ENCODE measurements around the gene PRKN. TPM values are rescaled to one million over a fixed set of nuclear protein-coding genes. Genes with fewer than 3 reads are reported as not detected.

PRKN gene
- total and polyA plus RNA-seq, 9 of the 15 experiments (the other 6 are each of a cell fraction or from before 2014, with no cell fraction given): 0.03 to 0.96 (median 0.15) TPM; not detected in 2

DNA sequence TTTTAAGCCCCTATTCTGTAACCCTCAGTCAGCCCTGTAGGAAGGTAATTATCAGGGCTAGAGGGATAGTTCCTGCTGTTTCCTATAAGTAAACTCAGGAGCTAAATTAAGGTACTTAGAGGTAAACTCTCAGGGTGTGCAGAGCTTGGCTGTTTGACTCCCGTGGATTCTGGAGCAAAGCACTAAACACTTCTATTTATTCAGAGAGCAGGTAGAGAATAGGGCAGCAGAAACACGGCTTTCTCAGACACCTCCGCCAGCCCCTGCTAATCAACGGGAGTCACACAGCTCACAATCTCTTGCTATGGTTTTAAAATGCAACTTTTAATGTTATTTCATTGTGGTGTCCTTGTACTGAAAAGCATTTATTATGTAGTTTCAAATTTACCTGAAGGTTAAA lies 21.8 kb downstream of the PRKN start:
- intact Hi-C loops (cut with micrococcal nuclease): no loop called here
- no peak for FAIRE-seq

More for the DNA sequence above, 21.8 kb downstream of the PRKN start:
- H3K9me1 ChIP-seq (ENCODE audit: control insufficient read depth, insufficient read depth, low read length): no peaks in the 10 kb centered on the region
- H2AFZ ChIP-seq (ENCODE audit: low read depth, low read length): no peak overlapping the region
- no peaks in the 10 kb centered on the region for H3K9me3 ChIP-seq (replicated peaks; ENCODE audit: control insufficient read depth, insufficient read depth, low read depth, low read length)
- no peaks in the 10 kb centered on the region for H4K20me1 ChIP-seq (replicated peaks; ENCODE audit: control insufficient read depth, insufficient read depth, low read length)
- TF ChIP-seq CCAR2 (IDR thresholded peaks at IDR 0.05; ENCODE audit: low read depth, low read length): no peak
- TF ChIP-seq NCOA2 (IDR thresholded peaks at IDR 0.05; ENCODE audit: partially characterized antibody in 2 of 2): no peak
- no peak for TF ChIP-seq NFIC (IDR thresholded peaks at IDR 0.05)
- TF ChIP-seq, protein P1, sequence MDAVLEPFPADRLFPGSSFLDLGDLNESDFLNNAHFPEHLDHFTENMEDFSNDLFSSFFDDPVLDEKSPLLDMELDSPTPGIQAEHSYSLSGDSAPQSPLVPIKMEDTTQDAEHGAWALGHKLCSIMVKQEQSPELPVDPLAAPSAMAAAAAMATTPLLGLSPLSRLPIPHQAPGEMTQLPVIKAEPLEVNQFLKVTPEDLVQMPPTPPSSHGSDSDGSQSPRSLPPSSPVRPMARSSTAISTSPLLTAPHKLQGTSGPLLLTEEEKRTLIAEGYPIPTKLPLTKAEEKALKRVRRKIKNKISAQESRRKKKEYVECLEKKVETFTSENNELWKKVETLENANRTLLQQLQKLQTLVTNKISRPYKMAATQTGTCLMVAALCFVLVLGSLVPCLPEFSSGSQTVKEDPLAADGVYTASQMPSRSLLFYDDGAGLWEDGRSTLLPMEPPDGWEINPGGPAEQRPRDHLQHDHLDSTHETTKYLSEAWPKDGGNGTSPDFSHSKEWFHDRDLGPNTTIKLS (IDR thresholded peaks at IDR 0.05; ENCODE audit: borderline replicate concordance, low read depth): no peak
- TF ChIP-seq, protein P2, sequence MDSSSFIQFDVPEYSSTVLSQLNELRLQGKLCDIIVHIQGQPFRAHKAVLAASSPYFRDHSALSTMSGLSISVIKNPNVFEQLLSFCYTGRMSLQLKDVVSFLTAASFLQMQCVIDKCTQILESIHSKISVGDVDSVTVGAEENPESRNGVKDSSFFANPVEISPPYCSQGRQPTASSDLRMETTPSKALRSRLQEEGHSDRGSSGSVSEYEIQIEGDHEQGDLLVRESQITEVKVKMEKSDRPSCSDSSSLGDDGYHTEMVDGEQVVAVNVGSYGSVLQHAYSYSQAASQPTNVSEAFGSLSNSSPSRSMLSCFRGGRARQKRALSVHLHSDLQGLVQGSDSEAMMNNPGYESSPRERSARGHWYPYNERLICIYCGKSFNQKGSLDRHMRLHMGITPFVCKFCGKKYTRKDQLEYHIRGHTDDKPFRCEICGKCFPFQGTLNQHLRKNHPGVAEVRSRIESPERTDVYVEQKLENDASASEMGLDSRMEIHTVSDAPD (CRISPR knock-in tag; IDR thresholded peaks at IDR 0.05): no peak
- TF ChIP-seq PURB (CRISPR knock-in tag; IDR thresholded peaks at IDR 0.05; ENCODE audit: low read depth): no peak
- no peak for TF ChIP-seq MTA2 (IDR thresholded peaks at IDR 0.05; ENCODE audit: low read depth)
- TF ChIP-seq, protein P3, sequence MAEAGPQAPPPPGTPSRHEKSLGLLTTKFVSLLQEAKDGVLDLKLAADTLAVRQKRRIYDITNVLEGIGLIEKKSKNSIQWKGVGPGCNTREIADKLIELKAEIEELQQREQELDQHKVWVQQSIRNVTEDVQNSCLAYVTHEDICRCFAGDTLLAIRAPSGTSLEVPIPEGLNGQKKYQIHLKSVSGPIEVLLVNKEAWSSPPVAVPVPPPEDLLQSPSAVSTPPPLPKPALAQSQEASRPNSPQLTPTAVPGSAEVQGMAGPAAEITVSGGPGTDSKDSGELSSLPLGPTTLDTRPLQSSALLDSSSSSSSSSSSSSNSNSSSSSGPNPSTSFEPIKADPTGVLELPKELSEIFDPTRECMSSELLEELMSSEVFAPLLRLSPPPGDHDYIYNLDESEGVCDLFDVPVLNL (CRISPR knock-in tag; IDR thresholded peaks at IDR 0.05; ENCODE audit: low read depth): no peak
- TF ChIP-seq, protein P4, sequence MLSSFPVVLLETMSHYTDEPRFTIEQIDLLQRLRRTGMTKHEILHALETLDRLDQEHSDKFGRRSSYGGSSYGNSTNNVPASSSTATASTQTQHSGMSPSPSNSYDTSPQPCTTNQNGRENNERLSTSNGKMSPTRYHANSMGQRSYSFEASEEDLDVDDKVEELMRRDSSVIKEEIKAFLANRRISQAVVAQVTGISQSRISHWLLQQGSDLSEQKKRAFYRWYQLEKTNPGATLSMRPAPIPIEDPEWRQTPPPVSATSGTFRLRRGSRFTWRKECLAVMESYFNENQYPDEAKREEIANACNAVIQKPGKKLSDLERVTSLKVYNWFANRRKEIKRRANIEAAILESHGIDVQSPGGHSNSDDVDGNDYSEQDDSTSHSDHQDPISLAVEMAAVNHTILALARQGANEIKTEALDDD (IDR thresholded peaks at IDR 0.05): no peak
- no peak for TF ChIP-seq SMARCE1 (IDR thresholded peaks at IDR 0.05)
- no peak for TF ChIP-seq HDAC6 (IDR thresholded peaks at IDR 0.05; ENCODE audit: low read depth, low read length)
- no peak for TF ChIP-seq ZNF311 (CRISPR knock-in tag; IDR thresholded peaks at IDR 0.05)
- ChIA-PET CTCF (ENCODE audit: low intra/inter-chr PET ratio) (no interaction called here), POLR2A (no interaction called here)
- no peak overlapping the region for H3K27ac ChIP-seq (ENCODE audit: extremely low read depth, low read depth, low read length)
- DNase-seq (ENCODE audit: extremely low read depth in 1 of 4, low spot score in 3 of 4): no peak
- no peak overlapping the region for H3K9ac ChIP-seq (ENCODE audit: insufficient read depth in 1 of 2, low read depth in 2 of 2, low read length in 2 of 2)
- in situ Hi-C loops (cut with MboI): no loop called here
- 0% methylated on average over 4 of the region's 4 CpGs for WGBS (ENCODE audit: insufficient coverage, low coverage, missing lambda C conversion rate)
- no peak overlapping the region for H3K4me3 ChIP-seq
- no peak overlapping the region for H3K4me2 ChIP-seq (ENCODE audit: insufficient read depth, low read length)
- no TSS peak for BruUV-seq (replicated peaks)
- H3K79me2 ChIP-seq (ENCODE audit: control insufficient read depth, insufficient read depth, low read length): no peaks in the 10 kb centered on the region
- no peaks in the 10 kb centered on the region for H3K4me1 ChIP-seq (replicated peaks in 1 of 2; ENCODE audit: control insufficient read depth in 2 of 2, insufficient read depth in 2 of 2, low read length in 2 of 2)
- H3K36me3 ChIP-seq (ENCODE audit: control insufficient read depth, insufficient read depth, low read length): no peaks in the 10 kb centered on the region
- H3K27me3 ChIP-seq (ENCODE audit: control insufficient read depth in 2 of 2, insufficient read depth in 2 of 2, low read length in 2 of 2): no peaks in the 10 kb centered on the region
- ATAC-seq: no peak
